GM12878 (cell line): ENCODE measurements around the gene OPRD1. TPM values are rescaled to one million over a fixed set of nuclear protein-coding genes. Genes with fewer than 3 reads are reported as not detected.

ENCODE experiments used
- ATAC-seq: fragments of 200-7000 bp; cut with Tn5 transposase; 3 replicates; pipeline ENCODE4 v1.9.1; 2020; ENCODE audit warnings: mild to moderate bottlenecking, moderate library complexity
- Bru-seq: library from RNA; stranded (reverse); fragments of 400-500 nt; gene quantifications from one replicate; lab custom pipeline; 2021; lab: Mats Ljungman, UMichigan
- BruChase-seq, 2 experiments: library from RNA; stranded (reverse); fragments of 400-500 nt; gene quantifications; one replicate each; lab custom pipeline; 2021; lab: Mats Ljungman, UMichigan
- BruUV-seq: library from RNA; stranded (reverse); fragments of 400-500 nt; replicated peaks from 2 replicates; lab custom pipeline; 2021; lab: Mats Ljungman, UMichigan
- CTCF ChIA-PET: fragments of 300-600 bp; sonication (Branson Sonifier 250); formaldehyde crosslinking; extraction: SDS; loops from one replicate; lab custom pipeline; 2021; ENCODE audit warnings: inconsistent platforms; lab: Yijun Ruan, JAX
- POLR2A ChIA-PET: fragments of 350-600 bp; formaldehyde crosslinking; extraction: SDS; loops from one replicate; lab custom pipeline; 2021; ENCODE audit warnings: inconsistent platforms; lab: Charles Lee
- RAD21 ChIA-PET: fragments of 300-600 bp; sonication (Branson Sonifier 250); formaldehyde crosslinking; loops from one replicate; lab custom pipeline; 2023; ENCODE audit warnings: antibody characterized with exemption; ENCODE audit not compliant: unreplicated experiment; lab: Charles Lee
- SMC1A ChIA-PET: fragments of 300-600 bp; sonication (Branson Sonifier 250); formaldehyde crosslinking; loops from one replicate; lab custom pipeline; 2023; ENCODE audit not compliant: unreplicated experiment, uncharacterized antibody; lab: Charles Lee
- DNase-seq: peaks from one replicate; pipeline ENCODE4 v3.0.0-alpha.2; 2011; ENCODE audit warnings: low read depth, low spot score
- FAIRE-seq: peaks from 3 replicates; lab custom pipeline; 2011; peaks lifted over from hg19 to GRCh38; lab: Jason Lieb, UNC
- H2AFZ ChIP-seq: 2 replicates; pipeline ENCODE4 v1.6.0; 2011; ENCODE audit warnings: low read depth, low read length, control low read depth; ENCODE audit not compliant: control insufficient read depth
- H3K27ac ChIP-seq: 2 replicates; pipeline ENCODE4 v1.5.1; 2011; ENCODE audit warnings: control low read depth; ENCODE audit not compliant: control insufficient read depth, insufficient read depth
- H3K27me3 ChIP-seq, 2 experiments: replicated peaks in 1 of 2; 2 replicates each; pipeline versions ENCODE4 v1.6.0 to v1.6.1; 2011; ENCODE audit warnings: low read length in 1 of 2; ENCODE audit not compliant: control insufficient read depth in 2 of 2, insufficient read depth in 2 of 2
- H3K36me3 ChIP-seq, 2 experiments: 2 replicates each; pipeline ENCODE4 v1.5.1; 2011; ENCODE audit warnings: low read length in 1 of 2; ENCODE audit not compliant: control insufficient read depth in 2 of 2, insufficient read depth in 2 of 2
- H3K4me1 ChIP-seq: 2 replicates; pipeline ENCODE4 v1.6.1; 2011; ENCODE audit warnings: mild to moderate bottlenecking, low read length, moderate library complexity, mixed read lengths; ENCODE audit not compliant: control insufficient read depth, insufficient read depth
- H3K4me2 ChIP-seq: 2 replicates; pipeline ENCODE4 v1.6.0; 2011; ENCODE audit warnings: control low read depth; ENCODE audit not compliant: control insufficient read depth, insufficient read depth
- H3K4me3 ChIP-seq: fragments of 200-600 bp; sonication (generic); 2 replicates; pipeline ENCODE4 v1.5.1; 2016
- H3K79me2 ChIP-seq: 2 replicates; pipeline ENCODE4 v1.6.0; 2011; ENCODE audit warnings: low read length; ENCODE audit not compliant: control insufficient read depth, insufficient read depth
- H3K9ac ChIP-seq: 2 replicates; pipeline ENCODE4 v1.8.0; 2011; ENCODE audit warnings: low read length, control low read depth, mixed read lengths; ENCODE audit not compliant: control insufficient read depth, insufficient read depth
- H3K9me3 ChIP-seq: replicated peaks from 3 replicates; pipeline ENCODE4 v1.5.1; 2011; ENCODE audit warnings: mild to moderate bottlenecking, low read length; ENCODE audit not compliant: control insufficient read depth, insufficient read depth
- H4K20me1 ChIP-seq: 2 replicates; pipeline ENCODE4 v1.6.0; 2011; ENCODE audit not compliant: control insufficient read depth, insufficient read depth
- CHD2 ChIP-seq: IDR thresholded peaks from 2 replicates; pipeline ENCODE4 v1.6.1; 2011; ENCODE audit warnings: low read depth, low read length, improper control_type of control experiment, borderline replicate concordance
- HDAC6 ChIP-seq: fragments of 200-600 bp; sonication (generic); IDR thresholded peaks from one replicate; pipeline ENCODE4 v1.8.0; 2017; ENCODE audit warnings: antibody characterized with exemption; ENCODE audit not compliant: unreplicated experiment
- KLF5 ChIP-seq: fragments of 450-650 bp; IDR thresholded peaks from 2 replicates; pipeline ENCODE4 v1.6.1; 2014; ENCODE audit warnings: mild to moderate bottlenecking; ENCODE audit not compliant: partially characterized antibody
- SIN3A ChIP-seq: IDR thresholded peaks from 2 replicates; pipeline ENCODE4 v1.6.1; 2012; ENCODE audit warnings: low read depth, low read length, improper control_type of control experiment
- SUZ12 ChIP-seq: fragments of 200-600 bp; sonication (generic); IDR thresholded peaks from one replicate; pipeline ENCODE4 v1.6.1; 2018; ENCODE audit warnings: antibody characterized with exemption, mild to moderate bottlenecking; ENCODE audit not compliant: unreplicated experiment
- YY1 ChIP-seq: IDR thresholded peaks from 2 replicates; pipeline ENCODE4 v1.6.1; 2011; ENCODE audit warnings: low read depth, mild to moderate bottlenecking, low read length
- WGBS: methylation state at CpG from one replicate; pipeline ENCODE4 v1.1.6; 2016; ENCODE audit warnings: low lambda C conversion rate; ENCODE audit not compliant: insufficient replicate concordance, insufficient coverage; ENCODE audit errors: missing lambda C conversion rate; 5-methylcytosine and 5-hydroxymethylcytosine counted together
- in situ Hi-C: fragments of 300-500 bp; cut with MboI; formaldehyde crosslinking; loops from 9 replicates; pipeline ENCODE4 v1.14.3; 2018; ENCODE audit warnings: mixed read lengths
- intact Hi-C: fragments of 100-400 bp; cut with micrococcal nuclease; formaldehyde crosslinking; loops from one replicate; pipeline ENCODE4 v1.14.2; 2022; ENCODE audit not compliant: unreplicated experiment
- long read RNA-seq, 2 experiments: library from polyadenylated mRNA; unstranded; transcript quantifications; one replicate each; pipeline ENCODE4 v2.0.0, GENCODE V29; 2019 to 2020
- polyA minus RNA-seq, 3 experiments: library from RNA; depleted of rRNA, polyadenylated mRNA; stranded (reverse); fragments of >200 nt; gene quantifications; 2 replicates each; pipeline ENCODE4 v1.2.3, GENCODE V29; 2011
- polyA plus RNA-seq, 11 experiments: library from polyadenylated mRNA; depleted of rRNA in 4 of 11; unstranded in 6 of 11; stranded (reverse) in 5 of 11; fragments of >200 nt; fragmentation: Nextera tagmentation in 4 of 11; fragmentation: Illumina TruSeq in 1 of 11; extraction: Ambion mirVana in 4 of 11; extraction: Trizol in 1 of 11; gene quantifications; 1 replicate in 1 of 11; 2 replicates in 10 of 11; pipeline versions ENCODE4 v1.2.1 to v1.2.3, GENCODE V29; 2011 to 2016; ENCODE audit warnings: inconsistent platforms in 2 of 11, missing spikeins in 2 of 11, low read depth in 1 of 11
- total RNA-seq, 4 experiments: library from RNA; depleted of rRNA in 3 of 4; stranded (reverse); fragments of >200 nt in 3 of 4; fragmentation: Illumina TruSeq in 1 of 4; extraction: Trizol in 1 of 4; gene quantifications; 2 replicates each; pipeline versions ENCODE4 v1.2.1 to v1.2.3, GENCODE V29; 2013 to 2021
- TF ChIP-seq, protein P1 (sequence below): IDR thresholded peaks from 2 replicates; pipeline ENCODE4 v1.6.1; 2012; ENCODE audit warnings: mild to moderate bottlenecking, low read depth, low read length
- TF ChIP-seq, protein P2 (sequence below): fragments of 450-650 bp; formaldehyde crosslinking; IDR thresholded peaks from 2 replicates; pipeline ENCODE4 v1.4.0; 2022; ENCODE audit warnings: mild to moderate bottlenecking, moderate library complexity
- TF ChIP-seq, protein P3 (sequence below): IDR thresholded peaks from 2 replicates; pipeline ENCODE4 v1.6.1; 2011; ENCODE audit warnings: borderline replicate concordance, low read depth, mild to moderate bottlenecking, moderate library complexity, mixed read lengths, low read length; ENCODE audit not compliant: insufficient read depth; ENCODE audit errors: extremely low read length

The OPRD1 gene
- total RNA-seq (2013; cell fraction: nucleolus; rRNA removed), result not detected in 2 replicates
- not detected in 2 replicates for total RNA-seq (2014; rRNA removed)
- total RNA-seq (2014; rRNA removed; fragmentation: Illumina TruSeq; extraction: Trizol), result not detected in 2 replicates
- not detected in 2 replicates for total RNA-seq (2021)
- not detected for polyA plus RNA-seq (2011; ENCODE audit: low read depth)
- not detected in 2 replicates for polyA plus RNA-seq (2011; rRNA removed)
- polyA plus RNA-seq (2011; cell fraction: cytosol; rRNA removed), result not detected in 2 replicates
- polyA plus RNA-seq (2011; cell fraction: nucleus; rRNA removed), result 0.01 TPM in 1 of 2 replicates, not detected in the other
- 0.03 TPM in 1 of 2 replicates, not detected in the other for polyA plus RNA-seq (2012)
- not detected in 2 replicates for polyA plus RNA-seq (2014; fragmentation: Illumina TruSeq; extraction: Trizol)
- under 1 TPM; 0.02 TPM for polyA plus RNA-seq (2014; fragmentation: Nextera tagmentation; extraction: Ambion mirVana)
- not detected in 2 replicates for polyA plus RNA-seq (2014; rRNA removed)
- polyA plus RNA-seq (2016; fragmentation: Nextera tagmentation; extraction: Ambion mirVana), result not detected
- polyA minus RNA-seq (2011; rRNA and poly(A)+ RNA removed), result not detected in 2 replicates
- not detected in 2 replicates for polyA minus RNA-seq (2011; cell fraction: cytosol; rRNA and poly(A)+ RNA removed)
- polyA minus RNA-seq (2011; cell fraction: nucleus; rRNA and poly(A)+ RNA removed), result not detected in 2 replicates
- Bru-seq, nascent RNA, result percentile 1 among the genes with signal in this experiment
- BruChase-seq, experiment 1, labeled RNA remaining after a 6-hour chase, result percentile 9 among the genes with signal in this experiment
- percentile 6 among the genes with signal in this experiment for BruChase-seq, experiment 2, labeled RNA remaining after a 2-hour chase
- long read RNA-seq, experiment 1, result 0 reads
- long read RNA-seq, experiment 2, partial matches to known transcripts, result 0 of 1 reads
- long read RNA-seq, experiment 2, other reads (novel, unspliced or antisense), result 1 of 1 reads

DNA sequence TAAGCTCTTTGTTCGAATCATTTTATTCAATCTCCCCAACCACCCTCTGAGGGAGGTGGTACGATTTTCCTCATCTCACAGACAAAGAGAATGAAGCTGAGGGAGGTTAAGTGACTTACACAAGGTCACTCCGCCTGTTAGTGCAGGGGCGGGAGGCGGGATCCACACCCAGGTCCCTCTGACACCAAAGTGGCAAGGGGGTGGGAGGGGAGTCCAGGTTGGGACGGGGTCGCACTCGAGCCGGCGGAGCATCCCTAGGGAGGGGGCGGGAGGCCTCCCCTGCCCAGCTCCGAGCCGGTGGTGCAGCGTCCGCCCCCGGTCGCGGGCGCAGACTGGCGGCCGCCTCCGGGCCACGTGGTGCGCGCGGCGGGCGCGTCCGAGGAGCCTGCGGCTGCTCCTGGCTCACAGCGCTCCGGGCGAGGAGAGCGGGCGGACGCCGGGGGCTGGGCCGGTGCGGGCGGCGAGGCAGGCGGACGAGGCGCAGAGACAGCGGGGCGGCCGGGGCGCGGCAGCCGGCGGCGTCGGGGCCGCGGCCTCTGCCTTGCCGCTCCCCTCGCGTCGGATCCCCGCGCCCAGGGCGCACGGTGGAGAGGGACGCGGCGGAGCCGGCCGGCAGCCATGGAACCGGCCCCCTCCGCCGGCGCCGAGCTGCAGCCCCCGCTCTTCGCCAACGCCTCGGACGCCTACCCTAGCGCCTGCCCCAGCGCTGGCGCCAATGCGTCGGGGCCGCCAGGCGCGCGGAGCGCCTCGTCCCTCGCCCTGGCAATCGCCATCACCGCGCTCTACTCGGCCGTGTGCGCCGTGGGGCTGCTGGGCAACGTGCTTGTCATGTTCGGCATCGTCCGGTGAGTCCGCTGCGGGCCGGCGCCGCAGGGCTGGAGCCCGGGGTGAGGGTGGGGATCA is at the start of gene OPRD1:
OPRD1 (plus strand) TSS at position 405 of the 903 bp plus-strand sequence; CDS start at position 619, 214 bp downstream.
- no peaks in the 10 kb centered on the region for H3K9me3 ChIP-seq
- H3K27ac ChIP-seq, result no peak within 1 kb of the TSS
- H4K20me1 ChIP-seq, result no peaks in the 10 kb centered on the region
- in situ Hi-C loops, result no loop called here
- H2AFZ ChIP-seq, result no peak within 1 kb of the TSS
- H3K9ac ChIP-seq, result no peak within 1 kb of the TSS
- CTCF ChIA-PET, result no interaction called here
- FAIRE-seq (no peak), DNase-seq (no peak), ATAC-seq (no peak)
- intact Hi-C loops, result no loop called here
- H3K4me2 ChIP-seq, result no peak within 1 kb of the TSS
- POLR2A ChIA-PET, result no interaction called here
- 7% methylated on average over 90 of the region's 108 CpGs for WGBS
- no TSS peak for BruUV-seq
- H3K79me2 ChIP-seq, result no peaks in the 10 kb centered on the region
- H3K27me3 ChIP-seq, result peaks cover 0 to 1% of the 10 kb centered on the region in 2 experiments; a peak in 2 of 4 replicates
- no peaks in the 10 kb centered on the region for H3K4me1 ChIP-seq
- RAD21 ChIA-PET, result no interaction called here
- no peak within 1 kb of the TSS for H3K4me3 ChIP-seq
- SMC1A ChIA-PET, result interaction anchor here (0.5 kb wide), 1 partner anchor 312 kb away, joined by 3 read pairs; no protein-coding TSS in a partner anchor
- no peaks in the 10 kb centered on the region for H3K36me3 ChIP-seq
- TF ChIP-seq SIN3A (no peak), HDAC6 (peak; percentile 97), YY1 (no peak), CHD2 (no peak), SUZ12 (peak; percentile 59), KLF5 (no peak)
- TF ChIP-seq, protein P1, sequence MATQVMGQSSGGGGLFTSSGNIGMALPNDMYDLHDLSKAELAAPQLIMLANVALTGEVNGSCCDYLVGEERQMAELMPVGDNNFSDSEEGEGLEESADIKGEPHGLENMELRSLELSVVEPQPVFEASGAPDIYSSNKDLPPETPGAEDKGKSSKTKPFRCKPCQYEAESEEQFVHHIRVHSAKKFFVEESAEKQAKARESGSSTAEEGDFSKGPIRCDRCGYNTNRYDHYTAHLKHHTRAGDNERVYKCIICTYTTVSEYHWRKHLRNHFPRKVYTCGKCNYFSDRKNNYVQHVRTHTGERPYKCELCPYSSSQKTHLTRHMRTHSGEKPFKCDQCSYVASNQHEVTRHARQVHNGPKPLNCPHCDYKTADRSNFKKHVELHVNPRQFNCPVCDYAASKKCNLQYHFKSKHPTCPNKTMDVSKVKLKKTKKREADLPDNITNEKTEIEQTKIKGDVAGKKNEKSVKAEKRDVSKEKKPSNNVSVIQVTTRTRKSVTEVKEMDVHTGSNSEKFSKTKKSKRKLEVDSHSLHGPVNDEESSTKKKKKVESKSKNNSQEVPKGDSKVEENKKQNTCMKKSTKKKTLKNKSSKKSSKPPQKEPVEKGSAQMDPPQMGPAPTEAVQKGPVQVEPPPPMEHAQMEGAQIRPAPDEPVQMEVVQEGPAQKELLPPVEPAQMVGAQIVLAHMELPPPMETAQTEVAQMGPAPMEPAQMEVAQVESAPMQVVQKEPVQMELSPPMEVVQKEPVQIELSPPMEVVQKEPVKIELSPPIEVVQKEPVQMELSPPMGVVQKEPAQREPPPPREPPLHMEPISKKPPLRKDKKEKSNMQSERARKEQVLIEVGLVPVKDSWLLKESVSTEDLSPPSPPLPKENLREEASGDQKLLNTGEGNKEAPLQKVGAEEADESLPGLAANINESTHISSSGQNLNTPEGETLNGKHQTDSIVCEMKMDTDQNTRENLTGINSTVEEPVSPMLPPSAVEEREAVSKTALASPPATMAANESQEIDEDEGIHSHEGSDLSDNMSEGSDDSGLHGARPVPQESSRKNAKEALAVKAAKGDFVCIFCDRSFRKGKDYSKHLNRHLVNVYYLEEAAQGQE, result no peak
- TF ChIP-seq, protein P2, sequence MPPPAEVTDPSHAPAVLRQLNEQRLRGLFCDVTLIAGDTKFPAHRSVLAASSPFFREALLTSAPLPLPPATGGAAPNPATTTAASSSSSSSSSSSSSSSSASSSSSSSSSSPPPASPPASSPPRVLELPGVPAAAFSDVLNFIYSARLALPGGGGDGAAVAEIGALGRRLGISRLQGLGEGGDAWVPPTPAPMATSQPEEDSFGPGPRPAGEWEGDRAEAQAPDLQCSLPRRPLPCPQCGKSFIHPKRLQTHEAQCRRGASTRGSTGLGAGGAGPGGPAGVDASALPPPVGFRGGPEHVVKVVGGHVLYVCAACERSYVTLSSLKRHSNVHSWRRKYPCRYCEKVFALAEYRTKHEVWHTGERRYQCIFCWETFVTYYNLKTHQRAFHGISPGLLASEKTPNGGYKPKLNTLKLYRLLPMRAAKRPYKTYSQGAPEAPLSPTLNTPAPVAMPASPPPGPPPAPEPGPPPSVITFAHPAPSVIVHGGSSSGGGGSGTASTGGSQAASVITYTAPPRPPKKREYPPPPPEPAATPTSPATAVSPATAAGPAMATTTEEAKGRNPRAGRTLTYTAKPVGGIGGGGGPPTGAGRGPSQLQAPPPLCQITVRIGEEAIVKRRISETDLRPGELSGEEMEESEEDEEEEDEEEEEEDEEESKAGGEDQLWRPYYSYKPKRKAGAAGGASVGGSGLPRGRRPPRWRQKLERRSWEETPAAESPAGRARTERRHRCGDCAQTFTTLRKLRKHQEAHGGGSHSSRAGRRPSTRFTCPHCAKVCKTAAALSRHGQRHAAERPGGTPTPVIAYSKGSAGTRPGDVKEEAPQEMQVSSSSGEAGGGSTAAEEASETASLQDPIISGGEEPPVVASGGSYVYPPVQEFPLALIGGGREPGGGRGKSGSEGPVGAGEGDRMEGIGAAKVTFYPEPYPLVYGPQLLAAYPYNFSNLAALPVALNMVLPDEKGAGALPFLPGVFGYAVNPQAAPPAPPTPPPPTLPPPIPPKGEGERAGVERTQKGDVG (CRISPR knock-in tag), result no peak
- TF ChIP-seq, protein P3, sequence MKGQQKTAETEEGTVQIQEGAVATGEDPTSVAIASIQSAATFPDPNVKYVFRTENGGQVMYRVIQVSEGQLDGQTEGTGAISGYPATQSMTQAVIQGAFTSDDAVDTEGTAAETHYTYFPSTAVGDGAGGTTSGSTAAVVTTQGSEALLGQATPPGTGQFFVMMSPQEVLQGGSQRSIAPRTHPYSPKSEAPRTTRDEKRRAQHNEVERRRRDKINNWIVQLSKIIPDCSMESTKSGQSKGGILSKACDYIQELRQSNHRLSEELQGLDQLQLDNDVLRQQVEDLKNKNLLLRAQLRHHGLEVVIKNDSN, result peak; percentile 16
